M059J (cell line): ENCODE results near the gene FOXN4. TPM values are rescaled to one million over a fixed set of nuclear protein-coding genes. Genes with fewer than 3 reads are reported as not detected.

Source experiments
- DNase-seq: peaks from one replicate; pipeline ENCODE4 v3.0.0-alpha.2; 2012; ENCODE audit warnings: low read depth
- total RNA-seq: library from RNA; depleted of rRNA; stranded (reverse); fragments of >200 nt; shearing (Covaris generic); gene quantifications from 2 replicates; pipeline ENCODE4 v1.2.3, GENCODE V29; 2014

The FOXN4 gene
- total RNA-seq, 1 experiment from 2014 or later: not detected

DNA sequence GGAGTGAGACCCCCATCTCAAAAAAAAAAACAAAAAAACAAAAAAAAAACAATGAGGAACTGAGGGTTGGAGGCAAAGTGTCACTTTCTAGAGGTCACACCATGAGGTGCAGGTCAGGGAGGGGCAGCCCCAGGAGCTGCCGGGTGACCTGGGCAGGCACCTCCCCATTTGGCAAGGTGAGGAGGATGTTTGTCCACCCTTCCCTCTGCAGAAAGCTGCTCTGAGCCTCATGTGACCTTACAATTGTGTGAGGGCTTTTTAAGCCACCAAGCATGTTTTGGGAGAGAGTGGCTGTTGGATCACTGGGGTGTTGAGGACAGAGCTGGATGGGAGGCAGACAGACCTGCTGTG is 49.6 kb downstream of the FOXN4 start:
- no peak for DNase-seq

DNA sequence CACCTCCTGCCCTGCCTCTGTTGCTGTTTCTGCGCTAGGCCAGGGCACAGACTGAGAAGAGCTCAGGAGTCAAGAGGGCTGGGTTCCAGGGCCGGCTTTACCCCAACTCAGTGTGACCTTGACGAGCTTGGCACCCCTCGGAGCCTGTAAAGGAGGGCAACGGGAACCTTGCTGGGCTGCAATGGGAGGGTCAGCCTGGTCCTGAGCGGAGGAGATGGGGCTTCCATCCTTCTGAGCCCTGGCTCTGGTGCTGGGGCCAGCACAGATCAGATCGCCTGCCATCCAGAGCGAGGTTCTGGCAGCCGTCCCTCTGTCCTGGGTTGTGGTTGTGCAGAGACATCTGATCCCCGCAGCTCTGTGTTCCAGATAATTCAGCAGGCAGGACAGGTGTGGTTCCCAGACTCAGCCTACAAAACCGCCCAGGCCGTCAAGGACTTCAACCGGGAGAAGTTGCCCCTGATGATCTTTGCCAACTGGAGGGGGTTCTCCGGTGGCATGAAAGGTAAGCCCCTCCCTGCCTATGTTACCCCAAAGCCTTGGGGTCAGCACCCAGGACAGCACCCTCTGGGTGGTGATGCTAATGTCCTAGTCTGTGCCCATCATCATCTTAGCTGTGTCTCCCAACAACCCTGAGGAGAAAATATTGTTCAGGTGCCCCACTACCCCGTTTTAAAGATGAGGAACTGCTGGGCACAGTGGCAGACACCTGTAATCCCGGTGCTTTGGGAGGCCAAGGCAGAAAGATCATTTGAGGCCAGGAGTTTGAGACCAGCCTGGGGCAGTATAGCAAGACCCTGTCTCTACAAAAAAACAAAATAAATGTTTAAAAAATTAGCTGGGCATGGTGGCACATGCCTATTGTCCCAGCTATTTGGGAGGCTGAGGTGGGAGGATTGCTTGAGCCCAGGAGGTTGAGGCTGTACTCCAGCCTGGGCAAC is 50.2 kb downstream of the FOXN4 start:
- DNase-seq: no peak

DNA sequence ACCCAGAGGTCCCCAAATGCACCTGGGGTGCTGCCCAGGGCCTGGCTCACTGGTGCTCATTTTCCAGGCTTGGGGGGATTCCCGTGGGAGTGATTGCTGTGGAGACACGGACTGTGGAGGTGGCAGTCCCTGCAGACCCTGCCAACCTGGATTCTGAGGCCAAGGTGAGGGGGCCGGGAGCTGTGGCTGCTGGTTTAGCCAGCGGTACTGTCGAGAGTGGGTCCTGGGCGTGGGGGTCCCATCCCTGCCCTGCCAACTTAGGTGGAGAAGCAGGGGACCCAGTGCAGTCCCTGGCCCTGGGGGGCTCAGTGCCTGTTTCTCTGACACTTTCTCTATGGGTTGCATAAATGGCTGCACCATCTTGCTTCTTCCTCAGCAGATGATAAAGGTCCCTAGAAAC is 50.9 kb downstream of the FOXN4 start:
- no peak for DNase-seq

DNA sequence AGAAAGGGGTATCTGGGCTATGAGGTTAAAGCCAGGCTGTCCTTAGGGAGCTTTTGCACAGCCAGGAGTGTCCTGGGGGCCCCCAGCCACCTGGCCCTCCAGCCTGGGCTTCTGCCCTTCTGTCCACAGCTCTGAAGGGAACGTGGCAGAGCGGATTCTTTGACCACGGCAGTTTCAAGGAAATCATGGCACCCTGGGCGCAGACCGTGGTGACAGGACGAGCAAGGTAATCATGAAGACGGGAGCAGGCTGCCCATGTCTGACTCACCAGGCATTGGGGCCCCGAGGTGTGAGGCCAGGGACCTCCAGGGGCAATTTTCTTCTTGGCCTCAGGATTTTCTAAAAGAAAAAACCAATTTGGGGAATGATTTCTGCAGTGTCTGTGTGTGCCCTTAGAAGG is 53.1 kb downstream of the FOXN4 start:
- DNase-seq: no peak

DNA sequence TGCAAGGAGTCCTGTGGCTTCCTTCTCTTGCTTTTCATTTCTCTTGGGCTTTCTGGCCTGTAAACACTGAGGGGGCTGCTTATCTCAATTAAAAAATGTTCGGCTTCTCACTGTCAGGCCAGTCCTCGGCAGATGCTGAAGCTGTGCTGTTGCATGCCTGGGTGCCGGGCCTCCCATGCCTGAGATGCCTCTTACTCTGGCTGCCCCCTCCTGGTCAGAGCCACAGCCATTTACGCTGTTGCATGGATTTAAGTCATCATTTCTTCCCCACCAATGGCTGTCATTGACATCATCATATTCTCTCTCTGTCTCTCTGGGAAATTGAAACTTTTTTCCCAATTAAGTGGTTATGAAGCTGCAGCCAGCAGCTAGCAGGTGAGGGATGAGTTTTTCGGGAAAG is 53.7 kb downstream of the FOXN4 start:
- DNase-seq: no peak

DNA sequence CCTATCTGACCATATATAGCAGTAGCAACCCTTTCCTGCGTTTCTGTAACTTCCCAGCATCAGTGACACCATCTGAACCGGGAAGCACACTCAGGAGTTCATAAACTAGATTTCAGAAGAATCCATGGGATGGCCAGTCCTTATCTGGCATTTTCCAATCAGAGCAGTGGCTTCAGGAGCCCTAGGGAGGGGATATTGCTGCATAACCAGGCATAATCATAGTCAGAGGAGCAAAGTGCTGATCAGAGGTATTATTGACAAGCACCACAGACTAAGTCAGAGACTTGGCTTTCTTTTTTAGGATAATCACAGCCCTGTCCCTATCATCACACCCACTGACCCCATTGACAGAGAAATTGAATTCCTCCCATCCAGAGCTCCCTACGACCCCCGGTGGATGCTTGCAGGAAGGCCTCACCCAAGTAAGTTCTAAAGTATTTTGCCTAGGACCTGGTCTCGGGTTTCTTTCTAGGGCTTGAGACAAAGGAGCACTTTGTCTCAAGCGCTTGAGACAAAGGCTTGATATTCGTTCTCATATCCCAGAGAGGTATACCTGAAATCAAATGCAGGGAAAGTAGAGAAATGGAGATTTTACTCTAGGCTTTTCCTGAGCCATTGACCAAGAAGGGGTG is 55.1 kb downstream of the FOXN4 start:
- no peak for DNase-seq

DNA sequence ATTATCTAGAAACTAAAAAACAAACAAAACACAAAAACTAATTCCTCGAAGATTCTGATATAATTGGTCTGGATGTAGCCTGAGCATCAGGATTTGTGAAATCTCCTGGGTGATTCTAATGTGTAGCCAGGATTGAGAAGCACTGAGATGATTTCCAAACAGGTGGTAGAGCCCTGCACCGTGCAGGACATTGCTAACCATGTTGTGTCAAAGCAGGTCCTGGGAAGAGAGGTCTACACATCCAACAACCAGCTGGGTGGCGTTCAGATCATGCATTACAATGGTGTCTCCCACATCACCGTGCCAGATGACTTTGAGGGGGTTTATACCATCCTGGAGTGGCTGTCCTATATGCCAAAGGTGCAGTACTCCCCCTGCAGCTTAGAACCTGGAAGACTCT is 56.3 kb downstream of the FOXN4 start:
- DNase-seq: no peak

DNA sequence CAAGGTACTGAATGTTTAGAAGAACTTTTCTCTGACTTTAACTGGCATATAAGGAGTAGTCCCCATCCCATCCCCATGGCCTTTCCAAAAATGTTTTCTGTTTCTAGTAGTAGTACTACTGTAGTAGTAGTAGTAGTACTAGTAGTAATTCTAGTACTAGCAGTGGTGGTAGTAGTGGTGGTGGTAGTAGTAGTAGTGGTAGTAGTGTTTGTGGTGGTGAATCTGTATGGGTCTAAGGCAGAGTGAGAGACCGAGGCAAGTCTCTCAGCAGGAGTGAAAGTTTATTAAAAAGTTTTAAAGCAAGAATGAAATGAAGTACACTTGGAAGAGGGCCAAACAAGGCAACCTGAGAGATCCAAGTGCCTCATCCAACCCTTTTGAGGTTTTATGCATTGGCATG is 58.6 kb downstream of the FOXN4 start:
- no peak for DNase-seq

DNA sequence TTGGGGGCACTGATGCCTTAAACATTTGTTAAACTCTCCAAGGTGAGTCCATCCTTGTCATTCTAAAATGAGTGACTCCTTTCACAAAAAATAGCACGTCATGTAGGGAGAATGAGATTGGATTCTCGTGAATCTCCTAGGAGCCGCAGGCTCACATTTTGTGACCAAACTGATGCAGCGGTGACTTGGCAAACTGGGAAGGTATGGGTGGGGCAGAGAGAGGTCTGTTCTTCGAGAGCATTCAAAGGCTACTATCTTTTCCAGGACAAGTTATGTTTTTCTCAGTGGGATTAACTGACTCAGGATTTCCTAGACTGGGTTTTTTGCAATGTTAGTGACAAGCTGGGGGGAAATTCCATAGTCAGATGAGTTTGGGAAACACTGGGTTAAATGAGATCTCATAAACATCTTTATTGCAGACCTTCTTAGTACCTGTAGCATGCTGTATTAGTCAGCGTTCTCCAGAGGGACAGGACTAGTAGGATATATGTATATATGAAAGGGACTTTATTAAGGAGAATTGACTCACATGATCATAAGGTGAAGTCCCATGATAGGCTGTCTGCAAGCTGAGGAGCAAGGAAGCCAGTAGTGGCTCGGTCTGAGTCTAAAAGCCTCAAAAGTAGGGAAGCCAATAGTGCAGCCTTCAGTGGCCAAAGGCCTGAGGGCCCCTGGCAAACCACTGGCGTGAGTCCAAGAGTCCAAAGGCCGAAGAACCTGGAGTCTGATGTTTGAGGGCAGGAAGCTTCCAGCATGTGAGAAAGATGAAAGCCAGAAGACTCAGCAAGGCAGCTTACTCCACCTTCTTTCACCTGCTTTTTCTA is 61.0 kb downstream of the FOXN4 start:
- no peak for DNase-seq

DNA sequence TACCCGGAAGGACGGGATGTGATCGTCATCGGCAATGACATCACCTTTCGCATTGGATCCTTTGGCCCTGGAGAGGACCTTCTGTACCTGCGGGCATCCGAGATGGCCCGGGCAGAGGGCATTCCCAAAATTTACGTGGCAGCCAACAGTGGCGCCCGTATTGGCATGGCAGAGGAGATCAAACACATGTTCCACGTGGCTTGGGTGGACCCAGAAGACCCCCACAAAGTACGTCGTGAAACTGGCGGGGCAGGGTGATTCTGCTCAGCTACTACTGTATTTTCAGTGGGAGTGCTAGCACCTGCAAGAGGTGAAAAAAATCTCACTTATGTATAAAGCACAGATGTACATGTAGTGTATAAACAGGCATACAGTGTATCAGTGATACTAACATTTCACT is 62.9 kb downstream of the FOXN4 start:
- DNase-seq: no peak

DNA sequence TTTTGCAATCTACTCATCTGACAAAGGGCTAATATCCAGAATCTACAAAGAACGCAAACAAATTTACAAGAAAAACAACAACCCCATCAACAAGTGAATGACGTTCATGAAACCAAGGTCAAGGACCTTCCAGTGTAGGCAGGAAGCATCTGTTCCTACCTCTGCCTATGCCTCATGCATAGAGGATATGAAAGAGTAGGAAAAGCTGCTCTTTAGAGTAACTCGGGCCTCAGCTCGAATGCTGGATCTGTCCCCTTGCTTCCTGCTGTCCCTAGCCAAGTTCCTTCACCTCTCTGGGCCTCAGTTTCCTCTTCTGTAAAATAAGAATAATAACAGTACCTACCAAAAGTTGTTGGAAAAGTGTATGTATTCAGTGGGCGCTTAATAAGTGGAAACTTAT is 65.0 kb downstream of the FOXN4 start:
- DNase-seq: no peak

DNA sequence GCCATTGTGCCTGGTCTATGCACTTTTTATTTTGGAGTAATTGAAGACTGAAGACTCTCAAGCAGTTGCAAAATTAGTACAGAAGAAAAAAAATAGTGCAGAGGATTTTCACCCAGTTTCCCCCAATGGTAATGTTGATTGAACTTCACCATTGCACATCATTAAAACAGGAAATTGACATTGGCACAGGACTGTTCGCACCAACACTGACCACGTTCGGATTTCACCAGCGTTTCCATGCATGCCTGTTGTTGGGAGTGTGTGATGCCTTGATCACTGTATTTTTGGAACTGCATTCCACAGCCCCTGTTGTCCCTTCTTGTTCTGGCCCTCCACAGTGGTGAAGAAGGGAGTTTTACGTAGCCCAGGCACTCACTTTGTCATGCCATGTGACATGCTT is 67.1 kb downstream of the FOXN4 start:
- no peak for DNase-seq

DNA sequence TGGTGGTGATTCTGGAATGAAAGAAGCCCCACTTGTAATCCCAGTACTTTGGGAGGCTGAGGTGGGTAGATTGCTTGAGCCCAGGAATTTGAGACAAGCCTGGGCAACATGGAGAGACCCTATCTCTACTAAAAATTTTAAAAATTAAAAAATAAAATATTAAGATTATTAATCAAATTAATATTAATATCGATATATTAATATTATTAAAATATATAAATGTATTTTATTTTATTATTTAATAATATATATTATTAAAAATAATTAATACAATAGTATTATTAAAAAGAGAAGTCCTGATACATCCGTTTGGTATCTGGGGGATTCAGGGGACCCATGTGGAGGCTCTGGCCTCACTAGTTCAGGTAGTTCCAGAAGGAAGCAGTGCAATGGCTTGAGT is 68.7 kb downstream of the FOXN4 start:
- no peak for DNase-seq

DNA sequence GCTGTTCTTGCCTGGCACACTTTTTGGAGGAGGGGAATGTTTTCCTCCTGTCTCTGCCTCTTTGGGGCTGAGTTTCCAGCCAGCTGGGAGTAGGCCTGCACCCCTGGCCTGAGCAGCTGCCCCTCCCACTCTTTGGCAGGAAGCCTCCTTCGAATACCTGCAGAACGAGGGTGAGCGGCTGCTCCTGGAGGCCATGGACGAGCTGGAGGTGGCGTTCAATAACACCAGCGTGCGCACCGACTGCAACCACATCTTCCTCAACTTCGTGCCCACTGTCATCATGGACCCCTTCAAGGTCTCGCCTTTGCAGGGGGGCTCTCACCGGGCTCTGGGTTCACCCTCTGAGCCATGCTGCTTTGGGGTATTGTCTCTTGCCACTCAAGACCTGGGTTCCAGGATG is 69.4 kb downstream of the FOXN4 start:
- no peak for DNase-seq

DNA sequence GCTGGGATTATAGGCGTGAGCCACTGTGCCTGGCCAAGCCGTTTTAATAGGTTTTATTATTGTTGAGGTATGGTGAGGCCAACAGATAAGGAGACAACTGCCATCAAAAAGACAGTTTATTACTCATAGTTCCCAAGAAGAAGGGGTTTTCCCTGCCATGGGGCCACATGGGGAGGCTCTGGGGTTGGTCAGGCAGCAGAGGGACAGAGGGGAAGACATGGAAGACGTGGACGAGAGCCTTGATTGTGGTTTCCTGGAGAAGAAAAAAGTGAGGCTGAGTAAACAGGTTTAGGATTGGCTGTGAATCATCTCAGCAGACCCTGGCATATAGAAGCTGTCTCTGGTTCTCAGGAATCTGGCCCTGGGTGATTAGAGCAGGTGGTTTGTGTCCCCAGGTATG is 69.9 kb downstream of the FOXN4 start:
- DNase-seq: peak; percentile 12

DNA sequence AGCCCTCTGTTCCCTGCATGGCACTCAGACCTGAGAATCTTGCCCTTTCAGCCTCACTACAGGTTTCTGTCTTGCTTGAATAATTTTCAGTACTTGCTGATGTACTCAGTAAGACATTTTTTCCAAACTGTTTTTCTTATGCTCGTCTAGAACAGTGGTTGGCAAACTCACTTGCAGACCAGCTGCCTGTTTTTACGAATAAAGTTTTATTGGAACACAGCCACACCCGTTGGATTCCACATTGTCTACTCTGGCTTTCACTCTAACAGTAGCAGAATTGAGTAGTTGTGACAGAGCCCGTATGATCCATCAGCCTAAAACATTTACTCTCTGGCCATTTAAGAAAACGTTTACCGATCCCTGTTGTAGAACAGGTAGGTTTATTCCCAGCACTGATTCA is 72.8 kb downstream of the FOXN4 start:
- no peak for DNase-seq

DNA sequence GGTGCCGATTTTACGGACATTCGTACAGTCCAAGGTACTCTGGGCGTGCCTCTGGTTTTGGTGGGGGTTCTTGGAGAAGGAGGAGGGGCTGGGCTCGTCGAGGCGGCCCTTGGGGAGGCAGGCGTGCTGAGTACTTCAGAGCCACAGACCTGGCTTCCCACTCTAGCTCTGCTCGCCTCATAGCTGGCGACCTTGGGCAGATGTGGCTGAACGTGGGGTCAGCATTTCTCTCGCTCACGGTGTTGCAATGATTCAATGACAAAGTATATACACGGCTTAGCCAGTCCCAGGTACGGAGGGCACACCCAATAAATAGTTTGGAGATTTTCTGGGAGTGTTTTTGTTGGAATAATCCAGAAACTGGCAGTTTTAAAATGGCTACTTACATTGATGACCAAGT is 75.1 kb downstream of the FOXN4 start:
- no peak for DNase-seq

DNA sequence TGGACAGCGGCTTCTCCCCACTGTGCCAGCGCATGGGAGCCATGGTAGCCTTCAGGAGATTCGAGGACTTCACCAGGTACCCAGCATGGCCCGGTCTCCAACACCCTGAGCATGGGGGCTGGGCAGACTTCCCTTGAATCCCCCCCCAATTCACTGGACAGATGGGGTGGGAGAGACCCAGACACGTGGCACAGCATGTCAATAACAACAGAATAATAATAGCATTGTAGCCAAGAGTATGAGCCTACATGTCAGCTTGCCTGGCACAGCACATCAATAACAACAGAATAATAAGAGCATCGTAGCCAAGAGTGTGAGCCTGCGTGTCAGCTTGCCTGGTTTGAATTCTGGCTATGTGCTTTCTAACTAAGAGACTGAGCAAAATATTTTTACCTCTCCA is 76.4 kb downstream of the FOXN4 start:
- no peak for DNase-seq

DNA sequence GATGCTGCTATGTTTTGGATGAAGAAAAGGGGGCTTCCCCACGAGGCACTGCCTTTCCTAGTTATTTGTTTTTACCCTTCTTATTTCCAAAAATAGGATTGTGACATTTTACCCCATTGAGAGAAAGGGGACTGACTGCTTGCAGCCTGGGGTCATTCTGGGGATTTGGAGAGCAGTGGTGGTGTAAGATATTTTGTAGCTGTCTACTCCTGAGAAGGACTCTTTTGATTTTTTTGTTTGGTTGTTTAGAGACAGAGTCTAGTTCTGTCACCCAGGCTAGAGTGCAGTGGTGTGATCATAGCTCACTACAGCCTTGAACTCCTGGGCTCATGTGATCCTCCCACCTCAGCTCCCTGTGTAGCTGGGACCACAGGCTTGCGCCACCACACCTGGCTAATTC is 78.9 kb downstream of the FOXN4 start:
- no peak for DNase-seq

DNA sequence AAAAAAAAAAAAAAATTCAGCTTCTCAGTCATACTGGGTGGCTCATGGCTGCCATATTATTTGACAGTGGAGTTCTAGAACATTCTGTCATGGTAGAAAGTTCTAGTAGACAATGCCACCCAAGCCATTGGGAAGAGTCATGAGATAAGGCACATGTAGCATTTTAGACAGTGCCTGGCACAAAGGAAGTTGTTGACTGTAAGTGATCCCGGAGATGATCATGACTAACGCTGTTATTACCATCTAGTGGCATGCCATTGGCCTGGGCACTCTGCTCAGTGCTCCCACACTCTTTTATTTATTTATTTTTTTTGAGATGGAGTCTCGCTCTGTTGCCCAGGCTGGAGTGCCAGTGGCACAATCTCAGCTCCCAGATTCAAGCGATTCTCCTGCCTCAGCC is 80.4 kb downstream of the FOXN4 start:
- DNase-seq: peak; percentile 8
